ENCODE measurements around the gene FADS2.

- TF ChIP-seq CTCF (IDR thresholded peaks at IDR 0.05), result no peak
- TF ChIP-seq EP300 (IDR thresholded peaks at IDR 0.05; ENCODE audit: low read depth), result no peak
- no peak for TF ChIP-seq POLR2A (IDR thresholded peaks at IDR 0.05)
Observed at GRCh38 chr11:61916737-61917333, 88.7 kb downstream of the FADS2 start.

Data from transverse colon (tissue), 3 donors.